ELR (cell line): ENCODE results near the gene CD36.
A peak's percentile ranks its signal among the peaks of the same experiment; 100 is the strongest.

Experiments used
- DNase-seq: peaks from one replicate; pipeline ENCODE4 v3.0.0-alpha.2; 2015; ENCODE audit warnings: low read depth

The CD36 gene

DNA sequence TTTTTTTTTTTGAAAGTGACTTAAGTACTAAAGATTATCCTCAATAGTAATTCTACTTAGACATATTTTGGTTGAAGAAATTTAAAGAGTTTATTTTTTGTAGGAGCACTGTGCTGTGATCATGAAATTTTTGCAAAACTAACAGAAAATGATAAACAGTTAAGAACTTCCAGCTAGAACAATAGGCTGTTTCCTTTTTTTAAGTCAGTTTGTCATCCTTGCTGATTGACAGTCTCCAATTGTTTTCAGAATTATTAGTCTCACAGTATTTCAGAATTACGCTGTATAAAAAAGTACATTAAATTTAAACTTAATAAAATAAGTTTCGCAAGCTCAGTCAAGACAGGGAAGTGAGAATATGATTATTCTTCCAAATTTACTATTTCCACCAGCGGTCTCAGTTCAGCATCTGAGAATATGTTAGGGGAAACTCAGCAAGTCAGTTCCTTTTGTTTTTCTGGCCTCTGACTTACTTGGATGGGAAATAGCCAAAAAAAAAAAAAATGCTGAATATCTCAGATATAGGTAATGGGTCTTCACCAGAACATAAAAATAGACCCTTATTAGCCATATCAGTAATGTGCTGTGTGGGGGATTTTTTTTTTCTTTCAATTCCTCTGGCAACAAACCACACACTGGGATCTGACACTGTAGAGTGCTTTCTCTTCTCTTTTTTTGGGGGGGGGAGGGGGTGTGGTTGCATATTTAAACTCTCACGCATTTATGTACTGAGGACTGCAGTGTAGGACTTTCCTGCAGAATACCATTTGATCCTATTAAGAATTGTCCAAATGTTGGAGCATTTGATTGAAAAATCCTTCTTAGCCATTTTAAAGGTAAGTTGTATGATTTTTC is at the start of gene CD36:
TSS of gene CD36 (plus strand) at position 732 of the 855 bp plus-strand sequence. CDS start 8,099 bp downstream, outside the sequence.
- DNase-seq, result no peak

DNA sequence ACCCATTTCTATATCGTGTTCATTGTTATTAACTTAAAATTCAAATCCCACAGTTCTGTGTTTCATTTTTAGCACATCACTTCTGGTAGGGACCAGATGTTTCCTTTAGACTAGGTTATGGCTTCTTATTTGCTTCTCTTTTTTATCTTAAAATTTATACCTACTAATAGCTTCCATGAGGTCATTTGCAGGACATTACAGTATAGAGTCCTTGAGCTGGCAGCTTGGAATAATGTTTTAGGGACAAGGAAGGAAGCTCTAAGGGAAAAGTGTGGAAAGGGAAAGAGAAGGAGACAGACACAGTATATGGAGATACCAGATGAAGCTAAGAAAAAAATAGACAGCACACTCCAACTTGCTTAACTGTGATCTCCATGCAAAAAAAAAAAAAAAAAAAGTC is 48.8 kb upstream of the CD36 start:
- no peak for DNase-seq

DNA sequence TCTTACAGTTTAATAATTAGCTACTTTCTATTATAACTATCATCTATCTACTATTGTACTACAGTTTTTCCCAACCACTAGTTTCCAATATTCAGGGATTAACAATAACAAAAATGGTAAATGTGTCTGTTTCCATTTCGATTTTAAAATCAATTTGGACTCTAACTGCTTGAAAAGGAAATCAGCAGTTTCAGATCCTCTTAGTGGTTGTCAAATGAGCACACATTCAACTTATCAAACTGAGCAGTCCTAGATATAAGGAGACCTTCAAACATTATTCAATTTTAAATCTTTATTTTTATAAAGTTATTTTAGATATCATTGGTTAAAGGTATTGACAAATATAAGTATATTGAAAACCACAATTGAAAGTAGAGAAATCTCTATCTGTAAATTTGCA is 46.8 kb upstream of the CD36 start:
- DNase-seq, result no peak

GRCh38 chr7:80593869-80594586 is 44.4 kb upstream of the CD36 start:
- DNase-seq, result no peak

DNA sequence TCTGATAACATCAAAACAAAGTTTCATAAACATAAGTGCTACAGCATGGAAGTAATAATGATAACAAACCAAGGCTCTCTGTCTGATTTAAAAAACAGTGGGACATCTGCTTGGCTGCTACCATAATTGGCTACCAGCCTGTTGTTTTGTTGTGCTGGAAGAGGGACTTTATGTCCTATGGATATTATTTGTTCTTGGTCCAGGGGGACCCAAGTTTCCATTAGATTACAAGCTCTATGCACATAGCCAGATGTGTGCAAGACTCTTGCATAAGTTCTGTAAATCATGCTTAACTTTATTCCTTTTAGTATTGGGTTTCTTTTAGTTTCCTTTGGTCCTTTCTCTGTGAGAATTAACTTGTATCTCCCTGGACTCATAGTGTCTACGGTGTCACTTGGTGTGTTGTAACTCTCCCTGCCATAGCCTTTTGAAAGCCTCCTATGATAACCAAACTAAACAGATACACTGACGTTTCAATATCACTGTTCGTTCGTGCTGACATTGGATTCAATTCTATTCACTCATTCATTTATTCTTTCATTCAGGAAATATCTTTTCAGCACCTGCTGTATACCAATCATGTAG is 41.4 kb upstream of the CD36 start:
- DNase-seq, result no peak

DNA sequence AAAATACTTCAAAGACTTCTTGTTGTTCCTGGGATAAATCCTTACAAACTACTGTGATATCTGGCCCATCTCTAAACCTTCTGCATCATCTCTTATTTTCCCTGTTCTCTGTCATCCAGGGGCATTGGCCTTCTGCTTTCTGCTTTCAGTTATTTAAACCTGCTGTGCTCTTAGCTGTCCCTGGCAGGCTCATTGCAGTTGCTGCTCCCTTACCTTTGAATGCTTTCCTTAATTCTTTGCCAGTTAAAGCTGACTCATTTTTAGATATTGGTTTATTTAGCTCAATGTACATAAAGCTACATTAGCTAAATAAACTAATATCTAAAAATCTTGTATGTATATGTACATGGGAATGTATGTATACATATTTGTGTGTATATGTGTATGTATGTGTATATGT is 40.6 kb upstream of the CD36 start:
- no peak for DNase-seq

- no peak for DNase-seq
Observed at GRCh38 chr7:80600046-80600445, 38.4 kb upstream of the CD36 start.

- DNase-seq, result no peak
Observed at GRCh38 chr7:80601999-80602398, 36.4 kb upstream of the CD36 start.

DNA sequence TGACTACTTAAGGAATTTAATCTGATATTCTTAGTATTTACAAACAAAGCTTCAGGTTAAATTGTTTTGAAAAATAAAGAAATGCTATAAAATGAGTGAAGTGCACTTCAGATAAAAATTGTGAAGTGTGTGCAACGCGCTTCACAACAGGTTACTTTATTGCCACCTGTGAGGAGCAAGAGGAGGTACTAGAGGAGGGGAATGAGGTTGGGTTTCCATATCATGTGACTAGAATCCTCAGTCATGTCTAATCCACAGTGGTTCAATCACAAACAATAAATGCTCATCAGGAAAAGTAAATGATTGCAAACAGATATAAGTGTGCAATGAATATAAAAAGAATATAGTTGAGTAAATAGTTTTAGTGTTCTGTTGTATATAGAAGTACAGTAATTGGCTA is 34.5 kb upstream of the CD36 start:
- no peak for DNase-seq

DNA sequence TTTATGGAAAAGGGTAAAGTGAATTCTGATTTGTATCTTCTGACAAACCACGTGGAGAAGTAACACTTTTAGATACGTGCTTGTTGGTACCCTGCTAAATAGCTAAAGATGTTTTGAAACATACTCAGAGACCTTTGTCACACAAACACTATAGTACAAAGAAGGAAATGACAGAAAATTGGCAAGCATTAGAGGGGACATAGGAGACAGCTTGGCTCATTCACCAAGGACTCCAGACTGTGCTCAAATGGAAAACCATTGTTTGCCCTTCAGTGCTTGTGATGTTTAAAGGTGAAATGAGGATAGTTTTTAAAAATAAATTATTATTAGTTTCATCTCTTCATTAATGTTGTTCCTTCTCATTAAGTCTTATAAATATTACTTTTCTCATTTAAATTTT is 34.0 kb upstream of the CD36 start:
- no peak for DNase-seq

GRCh38 chr7:80607136-80607535 is 31.3 kb upstream of the CD36 start:
- no peak for DNase-seq

DNA sequence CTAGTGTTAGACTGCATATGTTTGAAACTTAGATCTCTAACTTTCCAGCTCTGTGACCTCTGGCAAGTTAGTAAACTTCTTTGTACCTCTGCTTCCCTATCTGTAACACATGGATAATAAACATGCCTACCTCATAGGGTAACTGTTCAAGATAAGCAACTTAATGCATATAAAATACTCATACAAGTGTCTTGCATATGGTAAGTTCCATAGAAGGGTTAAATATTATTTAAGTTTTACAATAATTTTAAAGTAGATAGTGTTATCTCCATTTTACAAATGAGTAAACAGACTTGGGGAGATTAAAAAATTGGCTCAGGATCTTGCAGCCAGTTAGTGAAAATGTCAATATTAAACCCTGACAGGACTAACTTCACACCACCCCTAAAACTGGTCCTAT is 30.1 kb upstream of the CD36 start:
- no peak for DNase-seq

GRCh38 chr7:80609751-80610150 is 28.7 kb upstream of the CD36 start:
- no peak for DNase-seq

GRCh38 chr7:80611353-80611752 is 27.1 kb upstream of the CD36 start:
- no peak for DNase-seq

DNA sequence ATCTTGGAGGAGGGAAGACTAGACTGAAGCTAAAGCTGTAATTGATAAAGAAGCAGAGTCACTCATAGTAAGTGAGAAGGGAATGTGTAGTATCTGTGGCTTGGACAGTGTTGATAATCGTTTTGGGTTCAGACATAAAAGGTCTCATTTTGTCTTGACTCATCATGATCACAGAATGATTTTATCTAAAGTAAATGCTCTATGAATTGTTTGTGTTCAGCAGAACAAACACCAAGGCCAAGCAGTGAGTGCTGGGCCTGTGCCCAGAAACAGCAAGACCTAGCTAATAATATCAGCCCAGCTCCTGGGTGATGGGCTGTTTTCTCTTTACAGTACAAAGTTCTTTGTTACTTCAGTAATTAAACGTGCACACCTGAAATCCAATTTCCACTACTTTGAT is 26.7 kb upstream of the CD36 start:
- peak; percentile 37 for DNase-seq

- no peak for DNase-seq
Observed at GRCh38 chr7:80612880-80613279, 25.6 kb upstream of the CD36 start.

DNA sequence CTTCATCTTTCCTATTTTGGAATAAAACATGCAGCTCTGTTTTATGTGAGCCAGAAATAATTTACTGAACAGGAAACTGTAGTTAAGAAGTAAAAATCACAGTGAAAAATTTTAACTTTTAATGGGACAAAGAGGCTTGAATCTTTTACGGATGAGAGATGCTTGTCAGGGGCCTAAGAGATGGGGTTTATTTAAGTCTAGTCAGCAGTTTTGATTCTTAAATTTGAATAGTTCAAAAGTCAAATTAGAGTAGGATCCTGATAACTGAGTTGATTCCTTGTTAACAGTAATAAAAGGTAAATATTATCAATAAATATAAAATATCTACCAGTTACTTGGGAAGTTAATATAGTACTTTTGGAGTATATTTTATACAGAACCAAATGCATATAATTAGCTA is 24.9 kb upstream of the CD36 start:
- DNase-seq, result no peak

DNA sequence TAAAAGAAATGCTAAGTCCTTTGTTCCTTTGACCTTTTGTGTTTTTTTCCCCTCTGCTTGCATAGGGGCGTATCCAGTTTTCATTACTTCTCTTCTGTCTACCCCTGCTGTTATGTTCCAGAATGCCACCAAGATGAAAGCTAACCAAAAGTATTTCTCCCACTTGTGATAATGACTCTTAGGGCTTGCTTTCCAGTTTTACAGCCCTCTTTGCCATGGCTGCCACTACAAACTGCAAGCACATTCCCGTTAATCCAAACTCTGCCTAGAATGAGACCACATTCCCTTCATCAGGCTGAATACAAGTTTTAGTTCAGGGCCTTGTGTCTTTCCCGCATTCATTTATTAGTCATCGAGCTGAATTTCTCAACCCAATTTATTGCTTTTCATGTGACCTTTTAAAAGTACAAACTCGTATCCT is 23.6 kb upstream of the CD36 start:
- peak; percentile 43 for DNase-seq

GRCh38 chr7:80618096-80618495 is 20.3 kb upstream of the CD36 start:
- no peak for DNase-seq

GRCh38 chr7:80619741-80620140 is 18.7 kb upstream of the CD36 start:
- DNase-seq, result no peak

GRCh38 chr7:80622541-80622940 is 15.9 kb upstream of the CD36 start:
- peak; percentile 56 for DNase-seq

GRCh38 chr7:80623503-80624252 is 14.8 kb upstream of the CD36 start:
- no peak for DNase-seq
